C4-2B (cell line): Measurements from ENCODE around the gene ATP5ME.
"Not testable (repeated sequence)": the region's sequence is repeated elsewhere in the genome, so short reads cannot be mapped to it uniquely, and the experiment has no call there.

Source experiments
- H3K27ac ChIP-seq: fragments of 450-650 bp; 2 replicates; pipeline ENCODE4 v1.5.1; 2017
- ZFX ChIP-seq: fragments of 450-650 bp; IDR thresholded peaks from 2 replicates; pipeline ENCODE4 v1.6.1; 2017
- TF ChIP-seq, protein P1 (sequence below): fragments of 450-650 bp; conservative IDR thresholded peaks from 2 replicates; pipeline ENCODE4 v1.5.1; 2017; ENCODE audit warnings: mild to moderate bottlenecking

Gene ATP5ME

DNA sequence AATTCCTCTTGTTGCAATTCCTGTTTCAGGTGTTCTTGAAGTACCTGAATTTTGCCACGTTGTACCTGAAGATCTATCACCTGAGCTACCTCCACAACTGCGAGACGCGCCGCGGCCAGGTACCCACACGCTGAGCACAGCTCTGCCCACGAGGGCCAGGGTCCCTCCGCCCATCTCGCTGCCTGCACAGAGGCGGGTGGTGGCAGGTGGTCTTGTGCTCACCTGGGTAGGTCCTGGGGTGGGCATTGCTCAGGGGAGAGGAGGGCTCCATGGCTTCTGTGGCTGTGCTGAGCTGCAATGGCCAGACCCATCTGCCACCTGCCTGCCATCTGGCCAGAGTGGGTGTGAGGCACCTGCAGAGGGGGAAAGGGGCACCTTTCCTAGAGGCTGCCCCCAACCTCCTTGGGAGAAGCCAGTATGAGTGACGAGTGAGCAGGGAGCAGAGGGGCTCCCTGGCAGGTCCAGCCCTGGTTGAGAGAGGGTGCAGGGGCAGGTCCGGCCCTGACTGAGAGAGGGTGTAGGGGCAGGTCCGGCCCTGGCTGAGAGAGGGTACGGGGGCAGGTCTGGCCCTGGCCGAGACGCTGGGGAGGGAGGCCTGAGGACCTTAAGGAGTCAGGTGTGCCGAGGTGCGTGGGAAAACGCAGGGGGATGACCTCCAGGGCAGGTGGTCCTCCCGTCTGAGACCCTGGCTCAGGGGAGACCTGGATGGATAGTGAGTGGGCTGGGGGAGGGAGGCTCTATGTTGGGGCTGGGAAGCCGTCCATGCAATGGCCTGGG is 38.0 kb downstream of the ATP5ME start:
- TF ChIP-seq, protein P1, sequence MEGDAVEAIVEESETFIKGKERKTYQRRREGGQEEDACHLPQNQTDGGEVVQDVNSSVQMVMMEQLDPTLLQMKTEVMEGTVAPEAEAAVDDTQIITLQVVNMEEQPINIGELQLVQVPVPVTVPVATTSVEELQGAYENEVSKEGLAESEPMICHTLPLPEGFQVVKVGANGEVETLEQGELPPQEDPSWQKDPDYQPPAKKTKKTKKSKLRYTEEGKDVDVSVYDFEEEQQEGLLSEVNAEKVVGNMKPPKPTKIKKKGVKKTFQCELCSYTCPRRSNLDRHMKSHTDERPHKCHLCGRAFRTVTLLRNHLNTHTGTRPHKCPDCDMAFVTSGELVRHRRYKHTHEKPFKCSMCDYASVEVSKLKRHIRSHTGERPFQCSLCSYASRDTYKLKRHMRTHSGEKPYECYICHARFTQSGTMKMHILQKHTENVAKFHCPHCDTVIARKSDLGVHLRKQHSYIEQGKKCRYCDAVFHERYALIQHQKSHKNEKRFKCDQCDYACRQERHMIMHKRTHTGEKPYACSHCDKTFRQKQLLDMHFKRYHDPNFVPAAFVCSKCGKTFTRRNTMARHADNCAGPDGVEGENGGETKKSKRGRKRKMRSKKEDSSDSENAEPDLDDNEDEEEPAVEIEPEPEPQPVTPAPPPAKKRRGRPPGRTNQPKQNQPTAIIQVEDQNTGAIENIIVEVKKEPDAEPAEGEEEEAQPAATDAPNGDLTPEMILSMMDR, result no peak
- no peak for TF ChIP-seq ZFX
- H3K27ac ChIP-seq, result no peak overlapping the region

DNA sequence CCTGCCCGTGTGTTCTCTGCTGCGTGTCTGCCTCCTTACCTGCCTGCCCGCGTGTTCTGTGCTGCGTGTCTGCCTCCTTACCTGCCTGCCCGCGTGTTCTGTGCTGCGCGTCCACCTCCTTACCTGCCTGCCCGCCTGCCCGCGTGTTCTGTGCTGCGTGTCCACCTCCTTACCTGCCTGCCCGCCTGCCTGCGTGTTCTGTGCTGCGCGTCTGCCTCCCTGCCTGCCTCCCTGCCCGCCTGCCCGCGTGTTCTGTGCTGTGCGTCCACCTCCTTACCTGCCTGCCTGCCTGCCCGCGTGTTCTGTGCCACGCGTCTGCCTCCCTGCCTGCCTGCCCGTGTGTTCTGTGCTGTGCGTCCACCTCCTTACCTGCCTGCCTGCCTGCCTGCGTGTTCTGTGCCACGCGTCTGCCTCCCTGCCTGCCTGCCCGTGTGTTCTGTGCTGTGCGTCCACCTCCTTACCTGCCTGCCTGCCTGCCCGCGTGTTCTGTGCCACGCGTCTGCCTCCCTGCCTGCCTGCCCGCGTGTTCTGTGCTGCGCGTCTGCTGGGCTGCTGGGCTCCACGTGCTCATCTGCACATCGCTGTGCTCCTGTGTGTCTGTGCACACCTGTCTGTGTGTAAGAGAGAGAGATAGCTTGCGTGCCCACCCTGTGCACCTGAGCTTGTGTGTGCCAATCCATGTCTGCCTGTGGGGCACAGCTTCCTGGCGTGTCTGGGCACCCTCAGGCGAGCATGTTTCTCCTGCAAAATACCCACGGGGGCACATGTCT is 38.8 kb downstream of the ATP5ME start:
- not testable (repeated sequence) for H3K27ac ChIP-seq

DNA sequence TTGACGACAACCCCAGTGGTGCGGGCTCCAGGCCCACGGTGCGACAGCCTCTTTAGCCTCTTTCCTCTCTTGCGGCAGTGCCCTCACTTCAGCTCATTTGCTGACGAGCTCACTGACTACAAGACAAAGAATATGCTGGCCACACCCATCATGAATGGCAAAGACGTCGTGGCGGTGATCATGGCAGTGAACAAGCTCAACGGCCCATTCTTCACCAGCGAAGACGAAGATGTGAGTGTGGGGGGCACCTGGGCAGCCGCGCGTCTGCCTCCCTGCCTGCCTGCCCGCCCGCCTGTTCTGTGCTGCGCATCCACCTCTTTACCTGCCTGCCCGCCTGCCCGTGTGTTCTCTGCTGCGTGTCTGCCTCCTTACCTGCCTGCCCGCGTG is 39.5 kb downstream of the ATP5ME start:
- TF ChIP-seq, protein P1, result no peak
- no peak for TF ChIP-seq ZFX
- H3K27ac ChIP-seq, result 0 out of 2 replicates have a peak overlapping the region, but pooled peaks have one; percentile 11

DNA sequence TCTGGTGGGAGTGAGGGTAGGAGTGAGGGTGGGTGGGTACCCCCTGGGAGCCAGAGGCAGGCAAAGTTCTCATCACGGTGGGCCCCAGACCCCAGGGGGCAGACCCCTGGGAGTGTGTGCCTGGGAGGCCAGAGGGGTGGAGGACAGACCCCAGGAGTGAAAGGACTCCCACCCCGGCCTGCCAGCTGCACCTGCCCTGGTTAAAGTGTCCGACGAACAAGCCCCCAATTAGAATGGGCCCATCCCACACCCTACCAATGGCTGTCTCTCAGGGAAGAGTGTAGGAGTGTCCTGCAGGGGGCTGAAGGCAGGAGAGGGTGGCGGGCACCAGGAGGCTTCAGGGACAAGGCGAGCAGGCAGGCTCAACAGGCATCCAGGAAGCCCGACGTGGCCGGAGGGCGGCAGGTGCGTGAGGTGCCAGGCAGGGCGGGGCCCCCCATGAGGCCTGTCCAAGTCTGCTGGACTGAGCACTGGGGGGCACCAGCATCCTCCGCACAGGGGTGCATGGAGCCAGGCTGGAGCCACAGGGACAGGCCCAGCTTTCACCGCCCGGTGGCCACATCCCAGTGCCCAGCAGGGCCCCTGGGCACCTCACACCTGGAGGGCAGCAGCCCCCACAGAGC is 40.0 kb downstream of the ATP5ME start:
- 0 out of 2 replicates have a peak overlapping the region, but pooled peaks have one; percentile 11 for H3K27ac ChIP-seq
- TF ChIP-seq, protein P1, result no peak
- no peak for TF ChIP-seq ZFX

DNA sequence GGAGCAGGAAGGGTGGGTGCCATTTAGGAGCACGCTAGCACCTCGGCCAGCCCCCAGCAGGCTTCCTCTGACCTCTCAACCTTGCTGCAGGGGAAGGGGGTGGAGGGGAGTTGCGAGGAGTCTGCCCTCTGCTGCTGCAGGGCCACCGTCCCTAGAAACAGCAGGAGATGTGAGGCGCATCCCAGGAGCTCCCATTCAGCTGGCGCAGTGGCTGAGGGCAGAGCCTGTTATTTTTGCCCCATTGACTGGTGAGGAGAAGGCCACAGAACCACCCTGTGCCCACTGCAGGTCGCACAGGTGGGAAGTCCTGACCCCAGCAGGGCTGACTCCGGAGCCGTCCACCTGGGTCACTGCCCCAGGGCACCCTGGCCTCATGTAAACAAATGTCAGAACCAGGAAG is 40.7 kb downstream of the ATP5ME start:
- no peak overlapping the region for H3K27ac ChIP-seq
- no peak for TF ChIP-seq ZFX
- TF ChIP-seq, protein P1, result no peak

DNA sequence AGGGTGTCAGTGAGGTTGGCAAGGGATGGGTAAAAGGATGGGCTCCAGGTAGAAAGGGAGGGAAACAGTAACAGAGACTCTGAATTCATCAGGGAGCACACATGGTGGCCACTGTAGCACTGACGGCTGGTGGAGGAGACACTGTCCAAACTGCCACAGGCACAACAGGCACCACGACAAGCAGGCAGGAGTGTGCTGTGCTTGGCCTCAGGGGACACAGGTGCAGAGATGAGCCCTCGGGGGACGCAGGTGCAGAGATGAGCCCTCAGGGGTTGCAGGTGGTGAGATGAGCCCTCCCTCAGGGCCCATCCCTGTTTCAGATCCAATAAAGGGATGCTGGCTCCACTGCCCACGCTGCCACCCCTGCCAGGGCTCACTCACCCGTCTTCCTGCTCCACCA is 41.1 kb downstream of the ATP5ME start:
- TF ChIP-seq, protein P1, result no peak
- no peak for TF ChIP-seq ZFX
- no peak overlapping the region for H3K27ac ChIP-seq

DNA sequence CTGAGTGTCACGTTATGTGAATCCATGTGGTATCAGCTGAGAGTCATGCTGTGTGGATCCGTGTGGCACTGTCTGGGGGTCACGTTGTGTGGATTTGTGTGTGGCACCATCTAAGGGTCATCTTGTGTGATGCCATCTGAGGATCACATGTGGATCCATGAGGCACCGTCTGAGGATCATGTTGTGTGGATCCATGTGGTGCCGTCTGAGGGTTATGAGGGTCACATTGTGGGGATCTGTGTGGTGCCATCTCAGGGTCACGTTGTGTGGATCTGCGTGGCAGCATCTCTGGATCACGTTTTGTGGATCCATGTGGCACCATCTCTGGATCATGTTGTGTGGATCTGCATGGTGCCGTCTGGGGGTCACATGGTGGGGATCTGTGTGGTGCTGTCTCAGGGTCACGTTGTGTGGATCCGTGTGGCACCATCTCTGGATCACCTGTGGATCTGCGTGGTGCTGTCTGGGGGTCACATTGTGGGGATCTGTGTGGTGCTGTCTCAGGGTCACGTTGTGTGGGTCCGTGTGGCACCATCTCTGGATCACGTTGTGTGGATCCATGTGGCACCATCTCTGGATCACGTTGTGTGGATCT is 41.8 kb downstream of the ATP5ME start:
- TF ChIP-seq, protein P1, result no peak
- no peak for TF ChIP-seq ZFX
- H3K27ac ChIP-seq, result no peak overlapping the region
